IgD-negative memory B cell (primary cell): ENCODE data around the gene SMAD5. TPM values are rescaled to one million over a fixed set of nuclear protein-coding genes. Genes with fewer than 3 reads are reported as not detected.

Experiments used
- H3K27ac Mint-ChIP-seq, 3 donors: one replicate each; pipeline ENCODE4 v1.8.0; 2020 to 2022; ENCODE audit warnings: mild to moderate bottlenecking in 3 of 3, mixed read lengths in 3 of 3, moderate library complexity in 1 of 3
- H3K27me3 Mint-ChIP-seq: one replicate; pipeline ENCODE4 v1.8.0; 2021; ENCODE audit warnings: mixed read lengths
- H3K36me3 Mint-ChIP-seq: one replicate; pipeline ENCODE4 v1.8.0; 2020; ENCODE audit warnings: mild to moderate bottlenecking, mixed read lengths
- H3K4me1 Mint-ChIP-seq, 3 donors: one replicate each; pipeline ENCODE4 v1.8.0; 2020 to 2022; ENCODE audit warnings: mixed read lengths in 3 of 3, mild to moderate bottlenecking in 1 of 3
- H3K4me3 Mint-ChIP-seq, 4 donors: one replicate each; pipeline ENCODE4 v1.8.0; 2020 to 2022; ENCODE audit warnings: mild to moderate bottlenecking in 4 of 4, mixed read lengths in 4 of 4, moderate library complexity in 3 of 4
- H3K9me3 Mint-ChIP-seq, 3 donors: one replicate each; pipeline ENCODE4 v1.8.0; 2020 to 2021; ENCODE audit warnings: mixed read lengths in 3 of 3, mild to moderate bottlenecking in 1 of 3
- polyA plus RNA-seq: library from polyadenylated mRNA; unstranded; fragments of 300-500 nt; fragmentation: Illumina TruSeq; gene quantifications from one replicate; pipeline ENCODE4 v1.2.3, GENCODE V29; 2021

Gene SMAD5
- polyA plus RNA-seq, 1 donor from 2014 or later = 26.9 TPM

DNA sequence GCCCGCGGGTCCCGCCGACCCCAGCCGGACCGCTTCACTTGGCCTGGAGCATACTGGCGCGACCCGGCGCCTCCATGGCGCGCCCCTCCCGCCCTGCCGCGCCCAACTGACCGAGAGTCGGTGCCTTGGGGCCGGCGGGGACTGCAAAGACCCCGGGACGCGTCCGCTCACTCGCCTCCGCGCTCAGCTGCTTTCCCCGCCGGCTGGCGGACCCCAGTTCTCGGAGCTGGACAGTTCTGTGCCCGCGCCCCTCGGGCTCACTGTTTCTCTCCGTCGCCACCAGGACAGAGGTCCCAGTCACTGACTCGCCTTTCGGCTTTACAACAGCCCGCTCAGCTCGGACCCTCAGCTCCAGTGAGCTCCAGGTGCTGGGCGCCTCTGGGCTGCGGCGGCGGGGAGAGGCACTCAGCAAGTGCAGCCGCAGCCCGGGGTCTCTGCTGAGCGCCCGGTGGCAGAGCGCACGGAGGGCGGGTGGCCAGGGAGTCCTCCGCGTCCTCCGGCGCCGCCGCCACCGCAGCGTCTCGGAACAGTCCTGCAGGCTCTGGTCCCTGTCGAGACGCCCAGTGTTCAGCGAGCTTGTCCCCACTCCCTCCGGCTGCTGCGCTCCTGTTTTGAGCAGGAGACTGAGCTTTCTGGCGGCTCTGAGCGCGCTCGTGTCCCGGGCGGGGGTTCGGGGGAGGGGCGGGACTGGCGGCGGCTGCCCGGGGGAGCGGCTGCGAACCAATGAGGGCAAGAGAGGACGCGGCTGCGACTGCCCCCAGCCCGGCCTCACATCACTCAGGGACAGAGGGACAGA lies 60.1 kb downstream of the SMAD5 start, which contains the start of gene SMIM32:
Gene SMIM32, minus strand, starts transcription at position 637 of the 796 bp plus-strand sequence. CDS start 638 bp downstream, outside the sequence.
- Mint-ChIP-seq H3K9me3 (no peaks in the 10 kb centered on the region), H3K4me1 (peaks cover 3 to 5% (median 3%) of the 10 kb centered on the region in 3 donors), H3K4me3 (peak within 1 kb of the TSS in 1 of 4 donors; percentile 38), H3K36me3 (peaks cover 5% of the 10 kb centered on the region), H3K27ac (no peak within 1 kb of the TSS), H3K27me3 (peaks cover 33% of the 10 kb centered on the region)

DNA sequence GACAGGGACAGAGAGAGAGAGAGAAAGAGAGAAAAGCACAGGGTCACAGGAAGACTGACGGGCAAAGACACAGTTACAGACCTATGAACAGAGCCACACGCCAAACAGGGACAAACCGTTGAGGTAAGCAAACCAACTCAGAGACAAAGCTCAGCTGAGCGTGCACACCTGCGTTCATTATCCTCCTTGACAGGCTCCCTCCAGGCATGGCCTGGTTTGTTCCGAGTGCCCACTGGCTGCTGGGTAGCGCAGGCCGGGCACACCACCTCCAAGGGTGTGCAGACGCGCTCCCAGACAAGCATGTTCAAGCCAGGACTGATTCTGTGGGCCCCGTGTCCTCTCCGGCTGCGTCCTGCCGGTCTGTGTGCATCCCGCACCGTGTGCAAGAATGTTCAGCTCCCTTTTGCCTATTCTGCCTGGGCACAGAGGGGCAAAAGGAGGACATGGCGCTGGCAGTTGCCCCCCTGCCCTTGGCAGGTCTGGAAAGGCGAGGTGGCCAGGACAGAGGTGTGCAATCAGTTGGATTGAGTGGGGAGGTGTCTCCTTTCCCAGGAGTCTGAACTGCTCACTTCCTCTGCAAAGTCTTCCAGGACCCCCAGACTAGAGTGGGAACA lies 60.8 kb downstream of the SMAD5 start:
- H3K4me1 Mint-ChIP-seq = peaks cover 3 to 5% (median 3%) of the 10 kb centered on the region in 3 donors
- peak overlapping the region in 1 of 4 donors; percentile 38 for H3K4me3 Mint-ChIP-seq
- H3K27ac Mint-ChIP-seq = no peak overlapping the region
- peaks cover 36% of the 10 kb centered on the region for H3K27me3 Mint-ChIP-seq
- H3K9me3 Mint-ChIP-seq = no peaks in the 10 kb centered on the region
- peaks cover 4% of the 10 kb centered on the region for H3K36me3 Mint-ChIP-seq

DNA sequence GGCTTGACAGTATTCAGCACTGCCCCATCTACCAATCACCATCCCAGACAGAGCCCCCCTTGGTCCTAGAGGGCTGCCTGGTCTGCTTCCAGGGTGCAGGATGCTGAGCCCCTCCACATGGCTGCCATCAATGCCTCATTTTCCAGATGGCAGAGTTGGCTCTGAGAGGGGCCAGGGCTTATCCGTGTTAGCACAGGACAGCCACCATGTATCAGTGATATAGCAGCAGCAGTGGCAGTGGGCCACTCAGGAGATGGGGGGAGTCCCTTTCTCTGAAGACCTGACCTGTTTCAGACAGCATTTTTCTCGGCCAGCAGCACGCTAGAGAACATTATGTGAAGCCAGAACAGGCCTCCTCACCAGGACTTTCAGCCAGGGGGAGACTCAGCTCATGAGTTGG lies 61.9 kb downstream of the SMAD5 start:
- Mint-ChIP-seq H3K9me3 (no peaks in the 10 kb centered on the region), H3K27ac (no peak overlapping the region), H3K27me3 (peaks cover 39% of the 10 kb centered on the region), H3K36me3 (no peaks in the 10 kb centered on the region), H3K4me1 (peaks cover 3 to 5% (median 3%) of the 10 kb centered on the region in 3 donors), H3K4me3 (no peak overlapping the region)

DNA sequence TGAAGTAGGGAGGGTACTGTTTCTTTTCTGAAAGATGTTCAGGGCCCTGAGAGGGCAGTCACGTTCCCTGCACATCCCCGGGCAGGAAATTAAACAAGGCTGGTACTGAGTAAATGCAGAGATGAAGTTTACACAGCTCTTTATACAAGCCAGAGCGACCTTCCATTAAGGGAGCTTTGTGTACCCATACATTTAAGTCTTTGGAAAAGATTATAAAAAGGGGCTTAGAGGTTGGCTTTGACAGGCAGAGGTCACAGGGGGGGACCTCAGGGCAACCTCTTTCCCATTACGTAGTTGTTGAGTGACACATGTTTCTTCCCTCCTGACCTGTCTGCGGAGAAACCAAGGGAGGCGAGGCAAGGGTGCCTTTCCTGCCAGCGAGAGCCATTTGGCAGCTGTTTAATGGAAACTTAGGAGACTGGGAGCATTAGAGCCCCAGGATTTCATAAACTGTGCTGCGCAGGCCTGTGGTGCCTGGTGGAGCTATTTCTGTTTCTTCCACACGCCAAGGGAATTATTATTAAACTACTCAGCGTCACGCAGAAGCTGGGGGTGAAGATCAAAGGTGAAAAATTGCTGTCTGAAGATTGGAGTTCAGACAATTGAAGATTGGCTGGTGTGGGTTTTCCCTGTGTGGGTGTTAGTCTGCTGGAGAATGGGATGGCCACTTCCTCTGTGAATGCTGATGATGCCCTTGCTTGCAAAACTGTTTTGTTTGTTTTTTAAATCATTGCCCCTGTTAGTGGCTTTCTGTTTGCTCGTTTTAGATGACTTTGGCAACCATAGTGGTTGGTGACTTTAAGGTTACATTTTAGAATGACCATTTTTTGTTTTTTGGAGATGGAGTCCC lies 63.6 kb downstream of the SMAD5 start:
- H3K9me3 Mint-ChIP-seq = no peaks in the 10 kb centered on the region
- H3K36me3 Mint-ChIP-seq = no peaks in the 10 kb centered on the region
- H3K27ac Mint-ChIP-seq = no peak overlapping the region
- peaks cover under 1 to 5% (median 2%) of the 10 kb centered on the region in 3 donors for H3K4me1 Mint-ChIP-seq
- peaks cover 33% of the 10 kb centered on the region for H3K27me3 Mint-ChIP-seq
- no peak overlapping the region for H3K4me3 Mint-ChIP-seq

DNA sequence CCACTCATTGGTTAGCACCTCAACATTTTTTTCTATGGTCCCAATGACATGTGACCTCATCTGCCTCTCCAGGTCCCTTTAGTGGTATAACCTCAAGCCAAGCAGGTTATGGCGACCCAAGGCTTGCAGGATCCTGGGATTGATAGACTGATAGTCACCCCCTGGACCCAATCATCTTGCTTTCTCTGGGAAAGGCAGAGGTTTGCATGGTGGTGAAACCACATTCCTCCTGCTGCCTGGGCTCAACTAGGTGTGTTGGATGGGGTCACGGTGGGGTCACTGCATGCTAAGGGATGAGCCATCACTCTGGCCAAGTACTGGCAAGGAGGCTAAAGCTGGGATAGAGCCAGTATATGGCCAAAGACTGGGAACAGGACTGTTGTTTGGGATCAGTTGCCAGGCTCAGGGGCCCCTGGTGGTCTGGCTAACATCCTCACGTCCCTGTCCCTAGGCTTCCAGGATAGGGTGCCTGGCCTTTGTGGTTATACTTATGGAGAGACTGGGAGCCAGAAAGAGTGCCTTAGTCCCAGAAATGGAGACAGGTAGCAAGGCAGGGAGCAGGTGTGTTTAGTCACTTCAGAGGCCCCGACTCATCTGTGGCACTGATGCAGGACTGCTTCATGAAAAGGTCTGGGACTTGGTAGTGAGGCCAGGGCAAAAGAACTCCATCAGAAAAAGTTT lies 65.0 kb downstream of the SMAD5 start:
- peaks cover 31% of the 10 kb centered on the region for H3K27me3 Mint-ChIP-seq

DNA sequence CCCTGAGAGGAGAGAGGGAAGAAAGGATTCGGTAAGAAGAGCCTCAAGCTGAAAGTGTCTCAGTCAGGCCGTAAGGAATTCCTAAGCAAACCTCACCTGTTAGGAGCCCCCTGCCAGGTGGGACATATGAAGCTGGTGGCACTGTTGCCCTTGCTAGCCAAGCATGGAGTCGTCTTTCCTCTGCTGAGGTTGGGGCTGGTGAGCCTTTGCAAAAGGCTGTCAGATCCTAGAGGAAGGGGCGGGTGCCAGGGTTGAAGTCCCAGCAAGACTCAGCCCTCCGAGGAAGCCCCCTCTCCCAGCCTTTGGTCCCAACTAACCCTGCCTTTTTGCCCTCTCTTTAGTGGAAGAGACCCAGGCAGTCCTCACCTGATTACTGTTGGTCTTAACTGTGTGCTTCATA lies 65.8 kb downstream of the SMAD5 start:
- peaks cover 0 to 5% (median 2%) of the 10 kb centered on the region in 3 donors for H3K4me1 Mint-ChIP-seq
- H3K27me3 Mint-ChIP-seq = peaks cover 26% of the 10 kb centered on the region
- H3K9me3 Mint-ChIP-seq = no peaks in the 10 kb centered on the region

More for the DNA sequence above, 65.0 kb downstream of the SMAD5 start:
- Mint-ChIP-seq H3K4me1 (peaks cover 0 to 5% (median 2%) of the 10 kb centered on the region in 3 donors), H3K9me3 (no peaks in the 10 kb centered on the region), H3K27ac (no peak overlapping the region), H3K4me3 (no peak overlapping the region), H3K36me3 (no peaks in the 10 kb centered on the region)

DNA sequence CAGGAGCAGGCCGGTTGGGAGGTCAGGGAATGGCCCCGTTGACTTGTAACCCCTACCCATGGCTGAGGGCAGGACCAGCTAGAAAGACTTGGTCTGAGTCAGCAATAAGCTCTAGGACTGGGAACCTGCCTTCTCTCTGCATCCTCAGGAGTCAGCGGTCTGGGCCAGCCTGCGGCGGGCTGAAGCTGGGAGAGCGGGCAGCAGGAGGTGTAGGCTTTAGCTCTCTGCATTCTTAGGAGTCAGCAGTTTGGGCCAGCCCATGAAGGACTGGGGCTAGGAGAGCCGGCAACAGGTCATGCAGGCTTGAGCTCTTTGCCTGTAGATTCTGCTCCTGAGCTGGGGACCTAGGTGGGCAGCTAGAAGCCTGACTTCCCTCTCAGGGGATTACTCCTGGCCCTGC lies 66.8 kb downstream of the SMAD5 start:
- Mint-ChIP-seq H3K27ac (no peak overlapping the region), H3K27me3 (peaks cover 19% of the 10 kb centered on the region), H3K36me3 (no peaks in the 10 kb centered on the region), H3K4me1 (no peaks in the 10 kb centered on the region), H3K9me3 (no peaks in the 10 kb centered on the region), H3K4me3 (no peak overlapping the region)

More for the DNA sequence above, 65.8 kb downstream of the SMAD5 start:
- H3K4me3 Mint-ChIP-seq = no peak overlapping the region
- no peak overlapping the region for H3K27ac Mint-ChIP-seq
- H3K36me3 Mint-ChIP-seq = no peaks in the 10 kb centered on the region

DNA sequence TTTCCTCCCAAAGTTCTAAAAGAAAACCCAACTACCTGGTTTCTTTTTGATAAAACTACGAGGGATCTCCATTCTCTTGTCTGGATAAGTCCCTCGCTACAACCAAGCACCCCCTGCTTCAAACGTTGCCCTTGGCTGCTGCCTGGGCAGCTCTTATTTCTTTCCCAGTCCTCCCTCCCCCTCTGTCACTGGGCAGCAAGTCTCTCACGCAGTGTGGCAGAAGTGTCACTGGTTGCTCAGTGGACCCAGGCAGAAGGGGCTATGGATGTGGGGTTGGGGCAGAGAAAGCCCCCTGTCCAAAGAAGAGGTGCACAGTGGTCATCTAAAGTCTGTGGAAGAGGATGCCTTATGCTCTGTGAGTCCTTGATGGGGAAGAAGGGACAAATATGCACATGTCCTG lies 67.5 kb downstream of the SMAD5 start:
- peaks cover 15% of the 10 kb centered on the region for H3K27me3 Mint-ChIP-seq
- H3K36me3 Mint-ChIP-seq = no peaks in the 10 kb centered on the region
- no peak overlapping the region for H3K4me3 Mint-ChIP-seq
- no peaks in the 10 kb centered on the region for H3K9me3 Mint-ChIP-seq
- peaks cover 0 to 1% (median 0%) of the 10 kb centered on the region in 3 donors for H3K4me1 Mint-ChIP-seq
- no peak overlapping the region for H3K27ac Mint-ChIP-seq

DNA sequence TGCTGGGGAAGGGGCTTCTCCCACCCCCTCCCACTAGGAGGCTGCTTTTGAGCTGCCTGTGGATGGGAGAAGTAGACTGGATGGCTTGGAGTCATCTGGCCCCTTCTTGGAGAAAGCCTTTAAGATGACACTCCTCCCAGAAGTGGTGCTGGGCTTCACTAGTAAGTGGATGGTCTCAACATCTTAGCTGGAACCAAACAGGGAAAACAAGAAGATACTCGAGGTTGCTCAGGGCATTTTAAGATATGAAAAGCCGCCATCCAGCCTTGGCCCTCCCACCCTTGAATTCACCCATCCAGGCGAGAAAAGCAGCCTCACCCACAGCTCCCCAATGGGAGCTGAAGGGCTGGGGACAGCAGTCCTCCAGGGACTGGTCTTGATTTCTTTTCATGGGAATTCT lies 68.1 kb downstream of the SMAD5 start:
- peaks cover 0 to 1% (median 0%) of the 10 kb centered on the region in 3 donors for H3K4me1 Mint-ChIP-seq
- peaks cover 15% of the 10 kb centered on the region for H3K27me3 Mint-ChIP-seq
- no peak overlapping the region for H3K4me3 Mint-ChIP-seq
- H3K9me3 Mint-ChIP-seq = no peaks in the 10 kb centered on the region
- H3K36me3 Mint-ChIP-seq = no peaks in the 10 kb centered on the region
- H3K27ac Mint-ChIP-seq = no peak overlapping the region

DNA sequence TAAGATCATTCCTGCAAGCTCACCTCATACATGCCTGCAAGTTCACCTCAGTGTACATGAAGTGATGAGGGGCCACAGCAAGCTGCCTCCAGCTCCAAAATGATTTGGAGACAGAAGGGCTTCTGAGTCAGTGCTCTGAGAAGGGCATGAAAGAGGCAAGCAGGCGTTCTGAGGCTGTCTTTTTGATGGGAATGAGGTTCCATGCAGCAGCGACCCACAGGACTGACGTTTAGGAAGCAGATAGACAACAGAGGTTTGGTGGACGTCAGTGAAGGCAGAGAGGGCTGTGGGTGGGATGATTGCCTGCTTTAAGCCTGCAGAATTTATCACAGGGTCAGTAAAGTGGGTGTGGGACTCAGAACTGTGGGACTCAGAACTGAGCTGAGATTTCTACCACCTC lies 69.2 kb downstream of the SMAD5 start:
- Mint-ChIP-seq H3K36me3 (no peaks in the 10 kb centered on the region), H3K27ac (no peak overlapping the region), H3K27me3 (peaks cover 13% of the 10 kb centered on the region), H3K4me1 (peaks cover 0 to 1% (median 0%) of the 10 kb centered on the region in 3 donors), H3K9me3 (no peaks in the 10 kb centered on the region), H3K4me3 (no peak overlapping the region)

DNA sequence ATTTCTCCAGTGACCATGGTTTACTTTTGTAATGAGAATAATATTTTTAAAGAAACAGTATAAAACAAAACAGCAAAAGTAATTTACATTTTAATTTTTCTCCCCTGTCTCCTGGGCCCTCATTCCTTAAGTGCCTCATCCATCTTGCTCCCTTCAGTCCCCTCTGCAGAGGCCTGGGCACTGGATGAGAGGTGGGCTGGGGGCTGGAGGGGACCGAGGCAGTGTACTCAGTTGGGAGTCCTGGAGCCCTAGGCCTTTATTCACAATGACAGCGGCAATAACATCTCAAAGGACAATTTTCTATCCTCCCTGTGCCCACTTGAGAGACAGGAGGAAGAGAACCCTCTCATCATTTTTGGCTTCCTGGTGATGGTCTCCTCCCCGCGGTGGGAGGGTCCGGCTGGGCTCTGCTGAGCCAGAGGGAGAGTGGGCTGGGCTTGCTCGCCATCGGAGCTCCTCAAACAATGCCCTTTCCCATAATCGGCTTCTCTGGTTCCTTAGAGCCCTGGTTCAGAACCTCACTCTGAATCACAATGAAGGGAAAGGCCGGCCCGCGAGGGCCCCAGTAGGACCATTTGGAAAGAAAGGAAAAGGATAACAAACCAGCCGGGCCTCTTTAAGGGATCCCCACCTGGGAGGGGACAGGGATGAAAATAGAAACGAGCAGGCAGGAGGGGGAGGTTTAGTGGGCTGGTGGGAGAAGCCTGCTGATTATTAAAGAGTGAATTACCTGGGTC lies 70.0 kb downstream of the SMAD5 start:
- no peaks in the 10 kb centered on the region for H3K36me3 Mint-ChIP-seq
- no peak overlapping the region for H3K4me3 Mint-ChIP-seq
- H3K27ac Mint-ChIP-seq = no peak overlapping the region
- H3K27me3 Mint-ChIP-seq = peaks cover 11% of the 10 kb centered on the region
- H3K9me3 Mint-ChIP-seq = no peaks in the 10 kb centered on the region
- peaks cover 0 to 1% (median 0%) of the 10 kb centered on the region in 3 donors for H3K4me1 Mint-ChIP-seq

DNA sequence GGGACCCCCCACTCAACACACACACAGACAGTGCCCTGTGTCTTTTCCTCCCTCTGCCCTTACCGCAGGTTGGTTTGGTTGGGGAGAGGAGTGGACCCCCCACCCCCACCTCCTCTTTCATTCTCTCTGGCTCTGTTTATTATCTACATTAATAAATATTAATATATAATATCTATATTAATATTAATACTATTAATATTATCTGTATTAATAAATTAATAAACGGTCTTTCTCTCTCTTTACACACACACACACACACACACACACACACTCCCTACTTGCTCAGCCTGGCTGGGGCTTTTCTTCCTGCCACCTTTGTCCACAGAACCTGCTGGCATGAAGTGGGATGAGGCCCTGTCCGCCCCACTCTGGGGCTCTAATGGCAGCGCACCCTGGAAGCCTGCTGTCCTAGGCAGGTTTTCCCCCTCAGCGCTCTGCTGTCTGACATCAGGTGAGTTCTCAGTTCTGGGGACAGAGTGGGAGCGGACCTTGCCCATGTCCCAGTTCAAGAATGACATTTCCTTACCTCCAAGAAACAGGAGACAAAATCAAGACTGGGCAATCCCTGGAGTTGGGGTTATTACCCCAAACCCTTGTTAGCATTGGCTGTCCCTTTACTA lies 70.8 kb downstream of the SMAD5 start:
- Mint-ChIP-seq H3K27ac (no peak overlapping the region), H3K36me3 (no peaks in the 10 kb centered on the region), H3K9me3 (no peaks in the 10 kb centered on the region), H3K4me3 (no peak overlapping the region), H3K27me3 (peaks cover 8% of the 10 kb centered on the region), H3K4me1 (peaks cover 0 to 1% (median 0%) of the 10 kb centered on the region in 3 donors)

DNA sequence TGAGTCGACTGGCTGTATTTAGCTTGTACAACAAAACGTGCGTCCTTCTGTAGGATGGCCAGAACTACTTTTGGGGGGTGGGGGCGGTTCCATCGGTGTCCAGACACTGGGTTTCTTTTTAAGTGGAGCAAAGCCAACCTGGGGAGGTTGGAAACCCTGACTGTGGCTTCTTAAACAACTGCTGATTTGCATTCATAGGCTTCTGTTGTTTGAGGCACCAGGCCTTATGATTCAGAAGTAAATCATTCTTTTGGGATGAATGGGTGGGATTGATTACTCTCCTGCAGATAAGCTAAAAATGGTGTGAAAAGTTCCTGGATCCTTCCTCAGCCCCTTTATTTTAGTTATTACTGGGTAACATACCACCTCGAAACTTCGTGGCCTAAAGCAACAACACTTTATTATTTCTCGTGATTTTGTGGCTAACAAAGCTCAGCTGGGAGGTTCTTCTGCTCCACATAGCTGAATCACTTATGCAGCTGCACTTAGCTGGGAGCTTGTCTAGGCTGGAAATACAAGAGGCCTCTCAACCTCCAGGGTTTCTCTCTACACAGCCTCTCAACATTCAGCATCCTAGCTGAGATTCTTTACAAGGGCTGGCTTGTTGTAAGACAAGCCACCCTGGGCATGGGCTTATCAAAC lies 72.5 kb downstream of the SMAD5 start:
- no peak overlapping the region for H3K4me3 Mint-ChIP-seq
- peaks cover 0 to 1% (median 0%) of the 10 kb centered on the region in 3 donors for H3K4me1 Mint-ChIP-seq
- peaks cover 5% of the 10 kb centered on the region for H3K27me3 Mint-ChIP-seq
- H3K9me3 Mint-ChIP-seq = no peaks in the 10 kb centered on the region
- no peaks in the 10 kb centered on the region for H3K36me3 Mint-ChIP-seq
- H3K27ac Mint-ChIP-seq = no peak overlapping the region
